HepG2 (cell line): Measurements from ENCODE around the gene NREP. TPM values are rescaled to one million over a fixed set of nuclear protein-coding genes. Genes with fewer than 3 reads are reported as not detected.

ENCODE experiments used
- ATAC-seq: fragments of 200-7000 bp; cut with Tn5 transposase; 3 replicates; pipeline ENCODE4 v1.9.1; 2020; ENCODE audit warnings: mild to moderate bottlenecking, moderate library complexity
- BruUV-seq: library from RNA; stranded (reverse); fragments of 400-500 nt; replicated peaks from 2 replicates; lab custom pipeline; 2021; lab: Mats Ljungman, UMichigan
- CTCF ChIA-PET: fragments of 300-600 bp; formaldehyde crosslinking; extraction: SDS; loops from one replicate; lab custom pipeline; 2021; ENCODE audit warnings: low total read pairs, inconsistent platforms, low intra/inter-chr PET ratio; lab: Yijun Ruan, JAX
- POLR2A ChIA-PET: fragments of 350-600 bp; sonication (Branson Sonifier 250); formaldehyde crosslinking; loops from one replicate; lab custom pipeline; 2020; ENCODE audit warnings: antibody characterized with exemption, inconsistent platforms; lab: Yijun Ruan, JAX
- DNase-seq: peaks from one replicate; pipeline ENCODE4 v3.0.0-alpha.2; 2015; ENCODE audit warnings: low spot score
- FAIRE-seq: peaks from 3 replicates; lab custom pipeline; 2011; peaks lifted over from hg19 to GRCh38; lab: Jason Lieb, UNC
- H2AFZ ChIP-seq: one replicate; pipeline ENCODE4 v1.6.1; 2011; ENCODE audit warnings: low read length, inconsistent platforms
- H3K27ac ChIP-seq: fragments of 300-600 bp; 3 replicates; pipeline ENCODE4 v1.8.0; 2011; ENCODE audit warnings: mixed run types, mild to moderate bottlenecking, mixed read lengths, low read length, inconsistent platforms; ENCODE audit not compliant: insufficient read depth; ENCODE audit errors: extremely low read length
- H3K27me3 ChIP-seq, 2 experiments: fragments of 200-600 bp in 1 of 2; 2 replicates in 1 of 2; 3 replicates in 1 of 2; pipeline versions ENCODE4 v1.6.0 to v1.8.0; 2011; ENCODE audit warnings: low read length in 2 of 2, mild to moderate bottlenecking in 2 of 2, moderate library complexity in 2 of 2, inconsistent platforms in 1 of 2; ENCODE audit not compliant: insufficient read depth in 2 of 2, control insufficient read depth in 1 of 2
- H3K36me3 ChIP-seq, 2 experiments: fragments of 200-600 bp in 1 of 2; replicated peaks in 1 of 2; 2 replicates in 1 of 2; 3 replicates in 1 of 2; pipeline versions ENCODE4 v1.5.1 to v1.8.0; 2011; ENCODE audit warnings: low read length in 2 of 2, inconsistent platforms in 1 of 2; ENCODE audit not compliant: insufficient read depth in 2 of 2, control insufficient read depth in 1 of 2
- H3K4me1 ChIP-seq: 2 replicates; pipeline ENCODE4 v1.5.1; 2012; ENCODE audit warnings: low read length, inconsistent platforms; ENCODE audit not compliant: insufficient read depth
- H3K4me2 ChIP-seq: 2 replicates; pipeline ENCODE4 v1.6.0; 2011; ENCODE audit warnings: low read depth, low read length, inconsistent platforms
- H3K4me3 ChIP-seq, 3 experiments: fragments of 200-600 bp in 1 of 3; sonication (generic), shearing (Covaris generic) in 1 of 3; replicated peaks in 1 of 3; 2 replicates each; pipeline ENCODE4 v1.5.1; 2011 to 2016; ENCODE audit warnings: low read length in 3 of 3, inconsistent platforms in 2 of 3, low read depth in 2 of 3, mild to moderate bottlenecking in 2 of 3, control low read depth in 1 of 3, mixed read lengths in 1 of 3; ENCODE audit not compliant: insufficient read depth in 1 of 3
- H3K79me2 ChIP-seq: one replicate; pipeline ENCODE4 v1.6.1; 2011; ENCODE audit warnings: low read length, inconsistent platforms; ENCODE audit not compliant: insufficient read depth
- H3K9ac ChIP-seq: 2 replicates; pipeline ENCODE4 v1.6.0; 2011; ENCODE audit warnings: mild to moderate bottlenecking, low read depth, low read length, inconsistent platforms; ENCODE audit not compliant: insufficient read depth
- H3K9me3 ChIP-seq: 2 replicates; pipeline ENCODE4 v1.5.1; 2012; ENCODE audit warnings: mild to moderate bottlenecking, low read length
- H4K20me1 ChIP-seq: 2 replicates; pipeline ENCODE4 v1.6.0; 2011; ENCODE audit warnings: inconsistent platforms, mild to moderate bottlenecking, low read length, moderate library complexity; ENCODE audit not compliant: insufficient read depth
- ATAD3A ChIP-seq: sonication (generic); formaldehyde crosslinking; IDR thresholded peaks from 2 replicates; pipeline ENCODE4 v1.4.0; 2020; ENCODE audit warnings: missing genetic modification reagents
- ETS1 ChIP-seq: sonication (generic); formaldehyde crosslinking; IDR thresholded peaks from 2 replicates; pipeline ENCODE4 v1.4.0; 2020; ENCODE audit warnings: missing genetic modification reagents
- HMG20B ChIP-seq: conservative IDR thresholded peaks from 2 replicates; pipeline ENCODE4 v1.6.1; 2016; ENCODE audit warnings: missing genetic modification reagents, missing compliant biosample characterization
- HNRNPK ChIP-seq: fragments of 200-400 bp; formaldehyde crosslinking; IDR thresholded peaks from 2 replicates; pipeline ENCODE4 v1.6.1; 2018; ENCODE audit warnings: low read length, low read depth, moderate library complexity, mild to moderate bottlenecking; ENCODE audit not compliant: poor library complexity, severe bottlenecking
- HOXA3 ChIP-seq: sonication (generic); formaldehyde crosslinking; IDR thresholded peaks from 2 replicates; pipeline ENCODE4 v1.5.0; 2020; ENCODE audit warnings: missing genetic modification reagents
- MEIS2 ChIP-seq: sonication (generic); formaldehyde crosslinking; IDR thresholded peaks from 2 replicates; pipeline ENCODE4 v1.9.0; 2021; ENCODE audit warnings: mild to moderate bottlenecking, missing genetic modification reagents
- NFE2L2 ChIP-seq: fragments of 150-350 bp; IDR thresholded peaks from 2 replicates; pipeline ENCODE4 v1.6.1; 2014; ENCODE audit warnings: low read length
- PITX1 ChIP-seq: sonication (generic); formaldehyde crosslinking; IDR thresholded peaks from 2 replicates; pipeline ENCODE4 v1.5.1; 2020; ENCODE audit warnings: mild to moderate bottlenecking, missing genetic modification reagents
- POLR2AphosphoS5 ChIP-seq: IDR thresholded peaks from 2 replicates; pipeline ENCODE4 v1.6.1; 2012; ENCODE audit warnings: low read depth, low read length
- PRMT3 ChIP-seq: sonication (generic); formaldehyde crosslinking; IDR thresholded peaks from 2 replicates; pipeline ENCODE4 v1.8.1; 2022; ENCODE audit warnings: low read depth, mild to moderate bottlenecking, moderate library complexity, missing genetic modification reagents, borderline replicate concordance
- RXRB ChIP-seq: IDR thresholded peaks from 2 replicates; pipeline ENCODE4 v1.6.1; 2016; ENCODE audit warnings: borderline replicate concordance, missing genetic modification reagents, missing compliant biosample characterization
- SMARCC2 ChIP-seq: fragments of 450-650 bp; IDR thresholded peaks from 2 replicates; pipeline ENCODE4 v1.6.1; 2017; ENCODE audit warnings: antibody characterized with exemption, mild to moderate bottlenecking
- TGIF2 ChIP-seq: IDR thresholded peaks from 2 replicates; pipeline ENCODE4 v1.6.1; 2016; ENCODE audit warnings: control low read depth, missing compliant biosample characterization
- XRCC5 ChIP-seq: fragments of 200-400 bp; formaldehyde crosslinking; optimal IDR thresholded peaks from 2 replicates; pipeline ENCODE3; 2017; ENCODE audit warnings: mild to moderate bottlenecking, low read length
- ZFYVE20 ChIP-seq: sonication (generic); formaldehyde crosslinking; IDR thresholded peaks from 2 replicates; pipeline ENCODE4 v1.8.0; 2023; ENCODE audit warnings: low read depth, mild to moderate bottlenecking, moderate library complexity, missing genetic modification reagents, borderline replicate concordance
- ZNF652 ChIP-seq: IDR thresholded peaks from 2 replicates; pipeline ENCODE4 v1.6.1; 2016; ENCODE audit warnings: low read depth, borderline replicate concordance
- ZNF879 ChIP-seq: sonication (generic); formaldehyde crosslinking; IDR thresholded peaks from 2 replicates; pipeline ENCODE4 v1.8.1; 2023; ENCODE audit warnings: missing genetic modification reagents
- ZUFSP ChIP-seq: sonication (generic); formaldehyde crosslinking; IDR thresholded peaks from 2 replicates; pipeline ENCODE4 v1.9.0; 2021; ENCODE audit warnings: missing genetic modification reagents, mild to moderate bottlenecking, borderline replicate concordance
- WGBS: methylation state at CpG from one replicate; pipeline ENCODE4 v1.1.6; 2017; ENCODE audit warnings: low lambda C conversion rate; 5-methylcytosine and 5-hydroxymethylcytosine counted together
- in situ Hi-C: cut with HindIII; loops from 2 replicates; pipeline ENCODE4 v1.10.0; 2017; ENCODE audit warnings: low pct_unique_long_range_greater_than_20kb; ENCODE audit not compliant: extremely low pct_ligation_motif_present
- intact Hi-C: fragments of 100-400 bp; cut with micrococcal nuclease; formaldehyde crosslinking; loops from one replicate; pipeline ENCODE4 v1.10.0; 2022; ENCODE audit not compliant: unreplicated experiment
- polyA plus RNA-seq, 8 experiments: library from polyadenylated mRNA; depleted of rRNA in 3 of 8; stranded (reverse) in 7 of 8; unstranded in 1 of 8; fragments of >200 nt; fragmentation: Illumina TruSeq in 4 of 8; extraction: Trizol in 4 of 8; gene quantifications; 2 replicates each; pipeline versions ENCODE4 v1.2.1 to v1.2.3, GENCODE V29; 2011 to 2016; ENCODE audit warnings: low read depth in 4 of 8, missing spikeins in 1 of 8, mixed read lengths in 1 of 8; ENCODE audit not compliant: insufficient read depth in 1 of 8
- total RNA-seq, 5 experiments: library from RNA; depleted of rRNA; stranded (reverse); fragments of >200 nt; fragmentation: Illumina TruSeq; extraction: Trizol; gene quantifications; 2 replicates each; pipeline ENCODE4 v1.2.3, GENCODE V29; 2016; ENCODE audit warnings: low read depth in 1 of 5

Gene NREP
- total and polyA plus RNA-seq, 2 of the 13 experiments (the other 11 are each of a cell fraction or from before 2014, with no cell fraction given), result 40.5 to 102 TPM

DNA sequence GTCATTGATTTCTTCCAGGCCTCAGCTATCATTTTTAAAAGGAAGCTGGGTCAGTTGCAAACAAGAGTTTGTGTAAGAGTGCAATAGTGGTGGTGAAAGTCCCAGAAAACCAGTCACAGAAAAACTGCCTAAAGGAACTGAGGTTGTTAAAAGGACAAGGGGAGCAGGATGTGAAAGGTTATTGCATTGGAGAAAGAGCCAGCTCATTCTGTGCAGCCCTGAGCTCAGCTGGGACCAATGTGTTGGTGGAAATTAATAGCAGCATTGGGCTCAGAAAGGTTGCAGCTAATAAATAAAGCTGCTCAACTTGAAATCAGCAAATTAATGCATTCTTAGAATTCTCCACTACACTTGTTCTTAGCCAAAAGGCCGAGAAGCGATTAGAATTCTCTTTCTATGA lies 34.9 kb downstream of the NREP start:
- in situ Hi-C loops, result no loop called here

DNA sequence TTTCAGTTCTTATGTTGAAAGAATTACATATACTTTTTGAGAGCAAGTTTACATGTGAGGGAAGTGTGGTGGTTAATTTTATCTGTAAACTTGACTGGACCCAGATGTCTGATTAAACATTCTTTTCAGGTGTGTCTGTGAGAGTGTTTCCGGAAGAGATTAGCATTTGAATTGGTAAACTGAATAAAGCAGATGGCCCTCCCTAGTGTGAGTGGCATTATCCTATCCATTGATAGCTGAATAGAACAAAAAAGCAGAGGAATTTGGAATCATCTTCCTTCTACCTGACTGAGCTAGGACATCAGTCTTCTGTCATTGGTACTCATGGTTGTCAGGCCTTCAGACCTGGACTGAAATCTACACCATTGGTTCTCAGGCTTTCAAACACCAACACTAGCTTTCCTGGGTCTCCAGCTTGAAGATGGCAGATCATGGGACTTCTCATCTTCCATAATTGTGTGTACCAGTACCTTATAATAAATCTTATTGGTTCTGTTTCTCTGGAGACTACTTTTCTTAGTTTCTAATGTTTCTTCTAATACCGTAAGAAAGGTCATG lies 36.6 kb downstream of the NREP start:
- Histone ChIP-seq H2AFZ (no peak overlapping the region), H3K27me3 (no peaks in the 10 kb centered on the region), H4K20me1 (no peaks in the 10 kb centered on the region), H3K9ac (no peak overlapping the region), H3K36me3 (no peaks in the 10 kb centered on the region), H3K79me2 (no peaks in the 10 kb centered on the region), H3K4me2 (no peak overlapping the region), H3K27ac (no peak overlapping the region), H3K9me3 (no peaks in the 10 kb centered on the region), H3K4me1 (peaks cover 31% of the 10 kb centered on the region), H3K4me3 (no peak overlapping the region)
- TF ChIP-seq SMARCC2, result no peak
- no peak for TF ChIP-seq HNRNPK
- TF ChIP-seq POLR2AphosphoS5, result no peak
- no peak for TF ChIP-seq ETS1 (CRISPR knock-in tag)
- TF ChIP-seq ZUFSP (CRISPR knock-in tag), result no peak
- TF ChIP-seq PITX1 (CRISPR knock-in tag), result no peak
- TF ChIP-seq TGIF2, result no peak
- no peak for TF ChIP-seq MEIS2 (CRISPR knock-in tag)
- no peak for TF ChIP-seq HMG20B (CRISPR knock-in tag)
- no peak for TF ChIP-seq NFE2L2
- TF ChIP-seq ZNF652, result no peak
- TF ChIP-seq XRCC5, result no peak
- no peak for TF ChIP-seq RXRB (CRISPR knock-in tag)
- TF ChIP-seq ZNF879 (CRISPR knock-in tag), result no peak
- no peak for TF ChIP-seq ZFYVE20 (CRISPR knock-in tag)
- TF ChIP-seq PRMT3 (CRISPR knock-in tag), result no peak
- no peak for TF ChIP-seq HOXA3
- no peak for DNase-seq
- BruUV-seq, result no TSS peak
- in situ Hi-C loops (no loop called here), intact Hi-C loops (no loop called here)
- no peak for FAIRE-seq
- ChIA-PET POLR2A (no interaction called here), CTCF (no interaction called here)
- 95% methylated on average over 2 of the region's 2 CpGs for WGBS
- ATAC-seq, result no peak

More for the DNA sequence above, 34.9 kb downstream of the NREP start:
- H3K9me3 ChIP-seq, result no peaks in the 10 kb centered on the region
- ATAC-seq, result peak; percentile 18; the same call in 2 of the 3 replicates
- no peak for DNase-seq
- no peaks in the 10 kb centered on the region for H4K20me1 ChIP-seq
- H2AFZ ChIP-seq, result no peak overlapping the region
- BruUV-seq, result no TSS peak
- no peaks in the 10 kb centered on the region for H3K79me2 ChIP-seq
- H3K4me3 ChIP-seq, result no peak overlapping the region
- ChIA-PET CTCF (no interaction called here), POLR2A (no interaction called here)
- H3K4me1 ChIP-seq, result peaks cover 18% of the 10 kb centered on the region
- FAIRE-seq, result no peak
- WGBS, result 97% methylated on average over 2 of the region's 2 CpGs
- H3K27ac ChIP-seq, result no peak overlapping the region
- H3K36me3 ChIP-seq, result no peaks in the 10 kb centered on the region
- no peak overlapping the region for H3K4me2 ChIP-seq
- no peak for TF ChIP-seq ATAD3A (CRISPR knock-in tag)
- H3K27me3 ChIP-seq, result no peaks in the 10 kb centered on the region
- no peak overlapping the region for H3K9ac ChIP-seq
- intact Hi-C loops, result no loop called here
